Lower leg skin (tissue), 4 donors: ENCODE data around the gene SRRM5. TPM values are rescaled to one million over a fixed set of nuclear protein-coding genes. Genes with fewer than 3 reads are reported as not detected.

ENCODE experiments used
- DNase-seq, 2 donors: peaks; one replicate each; pipeline ENCODE4 v3.0.0-alpha.2; 2019; ENCODE audit warnings: low spot score in 2 of 2
- H3K4me3 ChIP-seq: fragments of 200-600 bp; sonication (generic); 2 replicates; pipeline ENCODE4 v1.5.1; 2017; ENCODE audit warnings: mild to moderate bottlenecking, low read depth; ENCODE audit not compliant: poor library complexity, severe bottlenecking
- CTCF ChIP-seq, 3 donors: fragments of 450-650 bp; IDR thresholded peaks; one replicate each; pipeline ENCODE4 v1.5.1; 2016; ENCODE audit warnings: antibody characterized with exemption in 3 of 3, mild to moderate bottlenecking in 3 of 3, moderate library complexity in 2 of 3
- POLR2A ChIP-seq, 2 donors: fragments of 450-650 bp; IDR thresholded peaks; one replicate each; pipeline ENCODE4 v1.6.1; 2016 to 2017; ENCODE audit warnings: antibody characterized with exemption in 2 of 2, mild to moderate bottlenecking in 1 of 2, moderate library complexity in 1 of 2
- WGBS, 2 donors: methylation state at CpG; one replicate each; pipeline ENCODE4 v1.1.5; 2018; 5-methylcytosine and 5-hydroxymethylcytosine counted together
- intact Hi-C: fragments of 100-400 bp; cut with DNase I; formaldehyde crosslinking; loops from one replicate; pipeline ENCODE4 v1.15.0; 2023; ENCODE audit warnings: low total_unique reads
- total RNA-seq, 4 donors: library from RNA; depleted of rRNA; stranded (reverse); fragments of >200 nt; gene quantifications; one replicate each; pipeline ENCODE4 v1.1.0, GENCODE V29; 2016

Gene SRRM5
- total RNA-seq, 4 donors from 2014 or later: 0.15 to 0.27 (median 0.17) TPM

DNA sequence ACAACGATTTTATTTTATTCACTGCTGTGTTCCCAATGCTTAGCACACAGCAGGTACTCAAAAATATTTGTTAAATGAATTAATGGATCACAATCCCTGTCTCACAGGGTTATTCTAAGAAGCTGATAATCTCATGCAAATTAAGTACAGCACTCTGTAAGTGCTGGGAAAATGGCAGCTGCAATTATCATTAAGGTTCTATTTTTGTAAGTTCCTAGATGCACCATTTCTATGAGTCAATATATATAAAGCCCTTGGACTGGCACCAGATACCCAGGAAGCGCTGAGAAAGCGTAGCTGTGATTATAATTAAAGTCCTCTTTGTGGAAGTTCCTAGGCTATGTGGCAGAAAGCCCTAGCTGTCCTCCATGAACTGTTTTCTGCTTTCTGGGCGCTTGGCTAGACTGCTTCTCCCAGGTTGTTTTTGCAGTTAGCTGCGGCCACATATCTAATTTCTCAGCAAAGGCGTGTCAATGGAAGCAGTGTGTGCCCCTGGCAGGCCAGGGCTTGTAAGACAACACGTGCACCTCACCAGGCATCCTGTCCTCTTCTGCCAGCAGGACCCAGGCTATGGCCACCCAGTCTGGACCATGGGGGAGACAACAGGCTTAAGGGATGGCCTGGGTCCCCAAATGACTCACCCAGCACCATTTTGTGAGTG lies 5.2 kb upstream of the SRRM5 start:
- DNase-seq: peak in 1 of 2 donors; percentile 36
- WGBS, 2 donors: 55% methylated on average over 7 of the region's 7 CpGs
- no peak for TF ChIP-seq CTCF (IDR thresholded peaks at IDR 0.05)
- no peak for TF ChIP-seq POLR2A (IDR thresholded peaks at IDR 0.05)
- intact Hi-C loops: no loop called here
- H3K4me3 ChIP-seq: no peak overlapping the region

DNA sequence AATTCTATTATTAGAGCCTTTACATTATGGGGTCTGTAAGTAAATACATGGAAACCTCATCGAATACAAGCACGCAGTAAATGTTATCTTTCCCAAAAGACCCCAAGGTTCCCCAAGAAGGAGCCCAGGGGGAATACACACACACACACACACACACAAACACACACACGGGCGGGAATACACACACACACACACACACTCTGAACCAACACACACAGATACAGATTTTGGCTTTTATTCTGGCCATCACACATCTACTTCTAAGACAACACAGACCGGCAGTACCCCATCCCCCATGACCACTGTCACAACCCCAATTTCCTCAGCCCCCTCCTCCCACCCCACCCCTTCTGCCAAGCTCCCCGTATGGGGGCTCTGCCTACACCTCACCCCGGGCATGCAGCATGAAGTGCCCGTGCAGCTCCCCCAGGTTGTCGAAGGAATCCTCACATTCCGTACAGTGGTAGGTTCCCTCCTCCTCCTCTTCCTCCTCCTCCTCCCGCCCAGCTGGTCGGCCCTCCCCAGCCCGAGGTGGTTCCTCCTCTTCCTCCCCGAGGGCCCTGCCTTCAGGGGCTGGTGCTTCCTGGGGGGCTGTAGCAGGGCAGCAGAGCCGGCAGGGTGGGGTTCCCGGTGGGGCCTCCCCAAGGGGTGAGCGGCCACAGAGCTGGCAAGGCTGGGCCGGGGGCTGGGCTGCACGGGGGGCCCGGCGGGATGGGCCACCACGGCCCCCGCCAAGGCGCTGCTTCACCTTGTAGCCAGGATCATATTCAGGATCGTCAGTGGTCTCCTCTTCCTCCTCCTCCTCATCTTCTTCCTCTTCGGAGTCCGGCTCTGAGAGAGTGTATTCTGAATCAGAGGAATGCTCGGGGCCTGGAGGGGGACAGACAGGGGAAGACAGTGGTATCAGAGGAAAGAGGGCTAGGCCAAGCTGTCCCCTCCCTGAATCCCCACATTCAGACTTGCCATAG lies 4.4 kb upstream of the SRRM5 start:
- intact Hi-C loops: no loop called here
- H3K4me3 ChIP-seq: no peak overlapping the region
- TF ChIP-seq POLR2A (IDR thresholded peaks at IDR 0.05) (no peak), CTCF (IDR thresholded peaks at IDR 0.05) (no peak)
- DNase-seq: no peak
- WGBS, 2 donors: 65 to 71% methylated on average over 28 of the region's 28 CpGs

DNA sequence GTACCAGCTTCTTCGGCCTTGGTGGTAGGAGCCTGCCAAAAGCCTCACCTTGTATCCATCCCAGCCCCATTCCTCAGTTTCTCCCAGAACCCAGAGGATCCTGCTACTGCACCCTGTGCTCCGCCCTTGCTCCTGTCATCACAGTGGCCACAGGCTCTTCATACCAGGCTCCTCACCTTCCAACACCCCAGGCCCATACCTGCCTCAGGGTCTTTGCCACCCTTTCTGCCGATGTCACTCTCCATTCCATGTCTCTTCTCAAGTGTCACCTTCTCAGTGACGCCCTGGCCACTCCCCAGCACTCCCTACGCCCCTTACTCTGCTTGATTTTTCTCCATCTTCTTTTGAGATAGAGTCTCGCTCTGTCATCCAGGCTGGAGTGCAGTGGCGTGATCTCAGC lies 2.0 kb upstream of the SRRM5 start:
- TF ChIP-seq CTCF (IDR thresholded peaks at IDR 0.05) (no peak), POLR2A (IDR thresholded peaks at IDR 0.05) (no peak)
- no peak overlapping the region for H3K4me3 ChIP-seq
- no peak for DNase-seq
- intact Hi-C loops: no loop called here
- 76 to 84% methylated on average over 7 of the region's 7 CpGs for WGBS, 2 donors

GRCh38 chr19:43610493-43610892 lies 1.4 kb upstream of the SRRM5 start:
- TF ChIP-seq CTCF (IDR thresholded peaks at IDR 0.05) (no peak), POLR2A (IDR thresholded peaks at IDR 0.05) (no peak)

DNA sequence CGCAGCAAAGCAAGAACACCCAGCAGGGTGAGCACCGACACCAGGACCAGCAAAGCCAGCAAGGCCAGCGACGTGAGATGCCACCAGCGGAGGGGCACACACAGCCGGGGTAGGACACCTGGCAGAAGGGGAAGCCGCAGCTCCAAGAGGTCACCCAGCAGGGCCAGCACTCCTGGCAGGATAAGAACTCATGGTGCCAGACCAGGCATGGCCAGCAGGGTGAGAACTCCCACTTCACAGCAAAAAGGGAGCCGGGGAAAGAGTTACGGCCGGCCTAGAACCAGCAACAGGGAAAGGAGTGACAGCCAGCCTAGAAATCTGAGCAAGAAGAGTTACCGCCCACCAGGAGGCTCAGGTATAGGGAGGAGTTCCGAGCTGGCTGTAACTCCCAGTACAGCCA lies 486 bp downstream of the SRRM5 start:
- no peak overlapping the region for H3K4me3 ChIP-seq
- 93 to 97% methylated on average over 11 to 12 of the region's 12 CpGs for WGBS, 2 donors
- TF ChIP-seq CTCF (IDR thresholded peaks at IDR 0.05) (no peak), POLR2A (IDR thresholded peaks at IDR 0.05) (no peak)
- DNase-seq: no peak
- intact Hi-C loops: no loop called here

More at GRCh38 chr19:43610493-43610892, 1.4 kb upstream of the SRRM5 start:
- WGBS, 2 donors: 77 to 84% methylated on average over 3 of the region's 3 CpGs
- no peak overlapping the region for H3K4me3 ChIP-seq
- intact Hi-C loops: no loop called here
- no peak for DNase-seq
